ENCODE results near the gene MATCAP1.

The MATCAP1 gene

DNA sequence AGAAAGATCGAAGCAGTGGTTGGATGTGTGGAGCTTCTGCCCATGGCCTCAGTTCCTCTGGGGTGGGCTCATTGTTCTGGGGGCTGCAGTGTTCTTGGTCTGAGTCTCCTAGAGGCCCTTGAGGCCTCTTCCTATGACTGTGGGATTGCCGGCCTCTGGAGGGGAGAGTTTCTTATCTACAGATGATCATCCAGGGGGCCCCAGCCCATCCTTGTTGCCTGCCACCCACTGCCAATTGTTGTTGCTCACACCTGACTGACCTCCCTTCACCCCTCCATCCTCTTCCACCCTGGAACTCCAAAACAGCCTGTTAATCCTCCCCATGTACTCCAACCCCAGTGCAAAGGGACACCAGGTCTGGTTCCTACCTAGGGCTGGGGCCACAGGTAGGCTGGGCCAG is 38.8 kb downstream of the MATCAP1 start:
- TF ChIP-seq, protein P1, sequence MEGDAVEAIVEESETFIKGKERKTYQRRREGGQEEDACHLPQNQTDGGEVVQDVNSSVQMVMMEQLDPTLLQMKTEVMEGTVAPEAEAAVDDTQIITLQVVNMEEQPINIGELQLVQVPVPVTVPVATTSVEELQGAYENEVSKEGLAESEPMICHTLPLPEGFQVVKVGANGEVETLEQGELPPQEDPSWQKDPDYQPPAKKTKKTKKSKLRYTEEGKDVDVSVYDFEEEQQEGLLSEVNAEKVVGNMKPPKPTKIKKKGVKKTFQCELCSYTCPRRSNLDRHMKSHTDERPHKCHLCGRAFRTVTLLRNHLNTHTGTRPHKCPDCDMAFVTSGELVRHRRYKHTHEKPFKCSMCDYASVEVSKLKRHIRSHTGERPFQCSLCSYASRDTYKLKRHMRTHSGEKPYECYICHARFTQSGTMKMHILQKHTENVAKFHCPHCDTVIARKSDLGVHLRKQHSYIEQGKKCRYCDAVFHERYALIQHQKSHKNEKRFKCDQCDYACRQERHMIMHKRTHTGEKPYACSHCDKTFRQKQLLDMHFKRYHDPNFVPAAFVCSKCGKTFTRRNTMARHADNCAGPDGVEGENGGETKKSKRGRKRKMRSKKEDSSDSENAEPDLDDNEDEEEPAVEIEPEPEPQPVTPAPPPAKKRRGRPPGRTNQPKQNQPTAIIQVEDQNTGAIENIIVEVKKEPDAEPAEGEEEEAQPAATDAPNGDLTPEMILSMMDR (IDR thresholded peaks at IDR 0.05; ENCODE audit: low read length, missing control alignments), result no peak
- no peak overlapping the region for H3K4me3 ChIP-seq (replicated peaks; ENCODE audit: low read depth, low read length)
- no peak for DNase-seq (ENCODE audit: low read depth)

DNA sequence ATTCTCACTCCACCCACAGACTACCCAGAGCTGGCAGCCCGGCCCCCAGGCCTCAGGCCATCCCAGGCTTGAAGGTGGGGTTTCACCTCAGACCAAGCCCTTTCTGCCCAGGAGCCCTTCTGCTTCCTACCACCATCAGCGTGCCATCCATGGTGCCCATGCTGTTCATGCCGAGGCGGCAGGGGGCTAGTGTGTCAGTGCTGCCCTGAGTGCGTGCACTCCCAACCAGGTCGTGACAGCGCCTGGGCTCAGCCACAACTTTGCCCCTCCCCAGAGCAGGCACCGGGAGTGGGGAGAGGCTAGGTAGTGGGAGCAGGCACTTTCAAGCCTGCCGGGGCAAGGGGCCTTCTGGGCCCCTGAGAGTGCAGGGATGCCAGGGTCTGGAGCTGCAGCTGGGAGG is 41.4 kb downstream of the MATCAP1 start:
- DNase-seq (ENCODE audit: low read depth), result no peak
- no peak overlapping the region for H3K4me3 ChIP-seq (replicated peaks; ENCODE audit: low read depth, low read length)
- TF ChIP-seq, protein P1 (IDR thresholded peaks at IDR 0.05; ENCODE audit: low read length, missing control alignments), result no peak

DNA sequence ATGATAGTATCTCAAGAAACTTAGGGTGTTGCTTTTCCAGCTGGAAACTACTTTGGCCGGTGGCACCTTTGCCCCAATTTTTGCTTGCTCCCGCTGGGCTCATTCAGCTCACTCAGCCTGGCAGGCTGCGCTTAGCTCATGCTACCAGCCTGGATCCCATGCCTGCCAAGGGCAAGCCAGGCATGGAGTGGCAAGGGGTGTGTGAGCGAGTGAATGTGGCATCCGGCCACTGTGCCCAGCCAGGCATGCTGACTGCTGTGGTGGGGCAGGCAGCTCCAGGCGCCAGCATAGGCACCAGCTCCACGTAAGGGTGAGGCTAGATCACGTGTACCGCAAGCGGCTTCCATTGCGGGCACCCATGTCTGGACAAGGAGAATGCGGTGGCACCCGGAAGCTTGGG is 42.4 kb downstream of the MATCAP1 start:
- DNase-seq (ENCODE audit: low read depth), result no peak
- TF ChIP-seq, protein P1 (IDR thresholded peaks at IDR 0.05; ENCODE audit: low read length, missing control alignments), result no peak
- no peak overlapping the region for H3K4me3 ChIP-seq (replicated peaks; ENCODE audit: low read depth, low read length)

DNA sequence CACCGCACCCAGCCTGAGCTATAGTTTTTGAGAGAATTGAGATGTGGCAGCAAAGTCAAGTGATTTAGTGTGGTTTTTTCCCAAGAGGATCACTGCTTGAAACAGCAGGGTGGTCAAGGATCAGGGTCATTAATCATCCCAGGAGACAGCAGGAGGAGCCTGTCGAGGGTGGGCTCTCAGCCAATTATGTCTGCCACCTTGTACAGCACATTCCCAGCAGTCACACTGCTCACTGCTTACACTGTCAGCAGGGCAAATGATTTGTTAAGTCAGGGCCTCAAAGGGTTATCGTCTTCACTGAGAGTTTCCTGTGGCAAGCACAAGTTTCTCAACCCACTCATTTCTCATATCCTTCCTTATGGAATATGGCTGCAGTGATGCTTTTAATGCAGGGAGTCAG is 46.2 kb downstream of the MATCAP1 start:
- TF ChIP-seq, protein P1 (IDR thresholded peaks at IDR 0.05; ENCODE audit: low read length, missing control alignments), result no peak
- H3K4me3 ChIP-seq (replicated peaks; ENCODE audit: low read depth, low read length), result no peak overlapping the region
- DNase-seq (ENCODE audit: low read depth), result peak; percentile 71

DNA sequence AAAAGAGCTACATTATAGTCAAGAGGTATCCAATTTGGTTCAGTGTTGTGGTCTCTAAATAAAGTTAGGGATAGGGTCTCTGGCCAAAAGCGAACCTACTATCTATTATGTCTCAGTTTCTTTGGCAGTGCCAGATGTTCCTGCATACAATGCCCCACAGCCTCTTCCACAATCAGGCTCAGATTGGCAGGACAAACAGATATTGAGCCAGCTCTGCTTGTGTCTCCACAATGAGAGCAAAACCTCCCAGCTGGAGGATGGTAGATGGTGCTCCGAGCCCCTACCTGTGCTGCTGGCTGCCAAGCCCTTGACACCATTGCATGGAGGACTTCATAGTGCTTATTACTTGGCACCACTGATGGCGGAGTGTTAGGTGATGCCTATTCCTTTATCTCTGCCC is 54.3 kb downstream of the MATCAP1 start:
- TF ChIP-seq, protein P1 (IDR thresholded peaks at IDR 0.05; ENCODE audit: low read length, missing control alignments), result no peak
- no peak for DNase-seq (ENCODE audit: low read depth)
- no peak overlapping the region for H3K4me3 ChIP-seq (replicated peaks; ENCODE audit: low read depth, low read length)

DNA sequence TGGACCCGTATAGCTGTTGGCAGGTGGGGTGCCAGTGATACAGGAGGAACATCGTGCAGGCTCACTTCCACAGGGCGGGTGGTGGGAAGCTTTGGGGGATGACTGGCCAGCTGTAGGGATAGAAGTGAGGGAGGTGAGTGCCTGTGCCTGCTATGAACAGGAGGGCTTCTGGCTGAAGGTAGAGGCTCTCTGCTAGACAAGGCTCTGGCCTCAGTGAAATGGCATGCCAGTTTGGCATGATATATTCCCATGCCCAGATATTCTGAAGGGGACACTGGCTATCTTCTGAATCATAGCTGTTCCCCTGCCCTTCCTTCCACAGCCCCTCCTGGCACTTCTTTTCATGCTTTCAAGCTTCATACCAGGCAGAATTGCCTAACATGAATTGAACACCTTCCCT is 54.9 kb downstream of the MATCAP1 start:
- no peak overlapping the region for H3K4me3 ChIP-seq (replicated peaks; ENCODE audit: low read depth, low read length)
- no peak for DNase-seq (ENCODE audit: low read depth)
- TF ChIP-seq, protein P1 (IDR thresholded peaks at IDR 0.05; ENCODE audit: low read length, missing control alignments), result no peak

DNA sequence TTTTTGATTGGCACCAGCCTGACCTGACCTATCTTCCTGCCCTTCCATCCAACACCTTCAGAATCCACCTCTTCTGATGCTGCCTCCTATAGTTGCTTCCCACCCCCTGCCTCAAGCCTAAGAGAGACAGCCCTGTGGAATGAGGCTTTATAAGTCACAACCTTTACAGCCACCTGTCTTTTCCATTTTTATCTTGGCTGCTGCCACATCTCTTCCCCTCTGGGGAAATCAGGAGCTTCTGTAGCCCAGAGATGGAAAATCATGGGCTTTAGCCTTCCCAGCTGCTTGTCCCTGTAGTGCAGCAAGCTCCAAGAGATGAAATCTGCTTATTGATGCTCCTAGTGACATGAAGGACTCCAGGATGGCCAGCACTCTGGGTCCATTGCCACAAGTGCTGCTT is 55.3 kb downstream of the MATCAP1 start:
- DNase-seq (ENCODE audit: low read depth), result no peak

More for the DNA sequence above, 55.3 kb downstream of the MATCAP1 start:
- TF ChIP-seq, protein P1 (IDR thresholded peaks at IDR 0.05; ENCODE audit: low read length, missing control alignments), result no peak
- no peak overlapping the region for H3K4me3 ChIP-seq (replicated peaks; ENCODE audit: low read depth, low read length)
